Measurements from ENCODE around the gene CHRNB1. TPM values are rescaled to one million over a fixed set of nuclear protein-coding genes. Genes with fewer than 3 reads are reported as not detected.
"Not testable (repeated sequence)": the region's sequence is repeated elsewhere in the genome, so short reads cannot be mapped to it uniquely, and the experiment has no call there.

The CHRNB1 gene
- total and polyA plus RNA-seq, 2 donors from 2014 or later, result 11.9 to 19.3 TPM

GRCh38 chr17:7471729-7472128 is 26.9 kb downstream of the CHRNB1 start:
- H3K36me3 ChIP-seq (ENCODE audit: control insufficient read depth in 2 of 3, insufficient read depth in 3 of 3, low read length in 3 of 3), result no peaks in the 10 kb centered on the region
- FAIRE-seq (no peak), DNase-seq (peak in 1 of 5 donors; percentile 6)
- peaks cover 0 to 15% (median 13%) of the 10 kb centered on the region in 3 donors for H3K4me1 ChIP-seq (ENCODE audit: control insufficient read depth in 2 of 3, insufficient read depth in 2 of 3, low read depth in 1 of 3, low read length in 3 of 3)
- intact Hi-C loops (cut with DNase I), result no loop called here
- H3K27me3 ChIP-seq (ENCODE audit: control insufficient read depth, insufficient read depth, low read length), result no peaks in the 10 kb centered on the region
- H3K9ac ChIP-seq (ENCODE audit: low read length in 3 of 3), result no peak overlapping the region
- H3K9me3 ChIP-seq (ENCODE audit: control insufficient read depth in 2 of 3, insufficient read depth in 1 of 3, low read length in 3 of 3), result no peaks in the 10 kb centered on the region
- TF ChIP-seq CTCF (IDR thresholded peaks at IDR 0.05; ENCODE audit: borderline replicate concordance, extremely low read depth, insufficient read depth), result no peak
- no peak overlapping the region for H3K4me3 ChIP-seq (ENCODE audit: low read length in 3 of 3)
- H3K27ac ChIP-seq (ENCODE audit: low read depth in 2 of 2, low read length in 2 of 2), result no peak overlapping the region

- H3K4me3 ChIP-seq (ENCODE audit: low read length in 3 of 3); H3K36me3 ChIP-seq (ENCODE audit: control insufficient read depth in 2 of 3, insufficient read depth in 3 of 3, low read length in 3 of 3); intact Hi-C loops (cut with DNase I); H3K9ac ChIP-seq (ENCODE audit: low read length in 3 of 3); H3K27me3 ChIP-seq (ENCODE audit: control insufficient read depth, insufficient read depth, low read length); FAIRE-seq; H3K9me3 ChIP-seq (ENCODE audit: control insufficient read depth in 2 of 3, insufficient read depth in 1 of 3, low read length in 3 of 3); H3K27ac ChIP-seq (ENCODE audit: low read depth in 2 of 2, low read length in 2 of 2): not testable (repeated sequence)
- H3K4me1 ChIP-seq (ENCODE audit: control insufficient read depth in 2 of 3, insufficient read depth in 2 of 3, low read depth in 1 of 3, low read length in 3 of 3), result peaks cover 0 to 30% (median 15%) of the 10 kb centered on the region in 3 donors
- peak in 1 of 5 donors; percentile 15 for DNase-seq
Observed at GRCh38 chr17:7474767-7475166, 29.9 kb downstream of the CHRNB1 start.

GRCh38 chr17:7475764-7476422 is 31.0 kb downstream of the CHRNB1 start:
- intact Hi-C loops (cut with DNase I), result no loop called here

More at GRCh38 chr17:7475764-7476422, 31.0 kb downstream of the CHRNB1 start:
- H3K4me3 ChIP-seq (ENCODE audit: low read length in 3 of 3), result peak overlapping the region in 1 of 3 donors; percentile 3
- H3K4me1 ChIP-seq (ENCODE audit: control insufficient read depth in 2 of 3, insufficient read depth in 2 of 3, low read depth in 1 of 3, low read length in 3 of 3), result peaks cover 2 to 35% (median 15%) of the 10 kb centered on the region in 3 donors
- no peaks in the 10 kb centered on the region for H3K27me3 ChIP-seq (ENCODE audit: control insufficient read depth, insufficient read depth, low read length)
- no peaks in the 10 kb centered on the region for H3K9me3 ChIP-seq (ENCODE audit: control insufficient read depth in 2 of 3, insufficient read depth in 1 of 3, low read length in 3 of 3)
- peak in 1 of 5 donors; percentile 59 for DNase-seq
- no peak for FAIRE-seq
- TF ChIP-seq CTCF (IDR thresholded peaks at IDR 0.05; ENCODE audit: borderline replicate concordance, extremely low read depth, insufficient read depth), result no peak
- peak overlapping the region; percentile 5 to 9 for H3K27ac ChIP-seq (ENCODE audit: low read depth in 2 of 2, low read length in 2 of 2)
- H3K9ac ChIP-seq (ENCODE audit: low read length in 3 of 3), result peak overlapping the region in 1 of 3 donors; percentile 31
- no peaks in the 10 kb centered on the region for H3K36me3 ChIP-seq (ENCODE audit: control insufficient read depth in 2 of 3, insufficient read depth in 3 of 3, low read length in 3 of 3)

All from kidney (tissue), 14 donors.